WTC11 (cell line): ENCODE results near the gene CAV1.

Source experiments
- CBFB ChIP-seq: sonication (generic); formaldehyde crosslinking; IDR thresholded peaks from 2 replicates; pipeline ENCODE4 v1.8.1; 2022; ENCODE audit warnings: mild to moderate bottlenecking, low read depth, missing genetic modification reagents
- TCF7 ChIP-seq: sonication (generic); formaldehyde crosslinking; IDR thresholded peaks from 2 replicates; pipeline ENCODE4 v1.8.0; 2022; ENCODE audit warnings: mild to moderate bottlenecking, low read depth, missing genetic modification reagents, moderate library complexity
- TF ChIP-seq, protein P1 (sequence below): sonication (generic); formaldehyde crosslinking; IDR thresholded peaks from 2 replicates; pipeline ENCODE4 v1.8.0; 2022; ENCODE audit warnings: mild to moderate bottlenecking, missing genetic modification reagents
- TF ChIP-seq, protein P2 (sequence below): fragments of 200-600 bp; IDR thresholded peaks from 2 replicates; pipeline ENCODE4 v1.8.0; 2022; ENCODE audit warnings: antibody characterized with exemption
- TF ChIP-seq, protein P3 (sequence below): sonication (generic); formaldehyde crosslinking; IDR thresholded peaks from 2 replicates; pipeline ENCODE4 v1.8.1; 2023; ENCODE audit warnings: mild to moderate bottlenecking, moderate library complexity, missing genetic modification reagents

GRCh38 chr7:116496653-116497052, 28.2 kb upstream of the CAV1 start:
- TF ChIP-seq, protein P1, sequence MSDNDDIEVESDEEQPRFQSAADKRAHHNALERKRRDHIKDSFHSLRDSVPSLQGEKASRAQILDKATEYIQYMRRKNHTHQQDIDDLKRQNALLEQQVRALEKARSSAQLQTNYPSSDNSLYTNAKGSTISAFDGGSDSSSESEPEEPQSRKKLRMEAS = no peak
- TF ChIP-seq, protein P2, sequence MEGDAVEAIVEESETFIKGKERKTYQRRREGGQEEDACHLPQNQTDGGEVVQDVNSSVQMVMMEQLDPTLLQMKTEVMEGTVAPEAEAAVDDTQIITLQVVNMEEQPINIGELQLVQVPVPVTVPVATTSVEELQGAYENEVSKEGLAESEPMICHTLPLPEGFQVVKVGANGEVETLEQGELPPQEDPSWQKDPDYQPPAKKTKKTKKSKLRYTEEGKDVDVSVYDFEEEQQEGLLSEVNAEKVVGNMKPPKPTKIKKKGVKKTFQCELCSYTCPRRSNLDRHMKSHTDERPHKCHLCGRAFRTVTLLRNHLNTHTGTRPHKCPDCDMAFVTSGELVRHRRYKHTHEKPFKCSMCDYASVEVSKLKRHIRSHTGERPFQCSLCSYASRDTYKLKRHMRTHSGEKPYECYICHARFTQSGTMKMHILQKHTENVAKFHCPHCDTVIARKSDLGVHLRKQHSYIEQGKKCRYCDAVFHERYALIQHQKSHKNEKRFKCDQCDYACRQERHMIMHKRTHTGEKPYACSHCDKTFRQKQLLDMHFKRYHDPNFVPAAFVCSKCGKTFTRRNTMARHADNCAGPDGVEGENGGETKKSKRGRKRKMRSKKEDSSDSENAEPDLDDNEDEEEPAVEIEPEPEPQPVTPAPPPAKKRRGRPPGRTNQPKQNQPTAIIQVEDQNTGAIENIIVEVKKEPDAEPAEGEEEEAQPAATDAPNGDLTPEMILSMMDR = no peak
- no peak for TF ChIP-seq TCF7 (CRISPR knock-in tag)
- TF ChIP-seq, protein P3, sequence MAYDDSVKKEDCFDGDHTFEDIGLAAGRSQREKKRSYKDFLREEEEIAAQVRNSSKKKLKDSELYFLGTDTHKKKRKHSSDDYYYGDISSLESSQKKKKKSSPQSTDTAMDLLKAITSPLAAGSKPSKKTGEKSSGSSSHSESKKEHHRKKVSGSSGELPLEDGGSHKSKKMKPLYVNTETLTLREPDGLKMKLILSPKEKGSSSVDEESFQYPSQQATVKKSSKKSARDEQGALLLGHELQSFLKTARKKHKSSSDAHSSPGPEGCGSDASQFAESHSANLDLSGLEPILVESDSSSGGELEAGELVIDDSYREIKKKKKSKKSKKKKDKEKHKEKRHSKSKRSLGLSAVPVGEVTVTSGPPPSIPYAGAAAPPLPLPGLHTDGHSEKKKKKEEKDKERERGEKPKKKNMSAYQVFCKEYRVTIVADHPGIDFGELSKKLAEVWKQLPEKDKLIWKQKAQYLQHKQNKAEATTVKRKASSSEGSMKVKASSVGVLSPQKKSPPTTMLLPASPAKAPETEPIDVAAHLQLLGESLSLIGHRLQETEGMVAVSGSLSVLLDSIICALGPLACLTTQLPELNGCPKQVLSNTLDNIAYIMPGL (CRISPR knock-in tag) = no peak
- TF ChIP-seq CBFB (CRISPR knock-in tag) = no peak
